Ramos (cell line): Measurements from ENCODE around the gene DYNC1LI2.
"Not testable (repeated sequence)": the region's sequence is repeated elsewhere in the genome, so short reads cannot be mapped to it uniquely, and the experiment has no call there.

Source experiments
- in situ Hi-C: fragments of 300-500 bp; cut with MboI; formaldehyde crosslinking; loops from one replicate; pipeline ENCODE4 v1.14.3; 2022; ENCODE audit warnings: low sequenced_read_pairs; ENCODE audit not compliant: unreplicated experiment

Gene DYNC1LI2

GRCh38 chr16:66751303-66751991 lies at the start of gene DYNC1LI2:
TSS of gene DYNC1LI2 (minus strand) at chr16:66751609. CDS start at chr16:66751591, 18 bp downstream.
- in situ Hi-C loops: no loop called here

DNA sequence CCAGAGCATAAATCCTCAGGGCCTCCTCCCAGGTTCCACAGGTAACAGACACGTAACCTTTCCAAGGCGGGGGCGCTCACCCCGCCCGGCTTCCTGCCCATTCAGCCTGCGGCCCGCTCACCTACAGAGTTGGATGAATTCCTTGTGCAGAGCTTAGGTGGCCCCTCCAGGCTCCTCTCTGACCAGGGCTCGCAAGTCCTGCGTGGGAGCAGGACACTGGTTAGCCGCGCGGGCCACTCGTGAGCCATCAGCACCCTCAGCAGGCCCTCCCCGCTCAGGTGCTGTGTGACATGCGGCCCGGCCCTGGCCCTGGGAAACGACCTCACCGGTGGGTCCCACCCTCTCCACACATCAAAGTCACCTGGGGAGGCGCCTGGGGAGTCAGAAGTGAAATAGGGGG lies 49.4 kb upstream of the DYNC1LI2 start:
- in situ Hi-C loops: no loop called here

DNA sequence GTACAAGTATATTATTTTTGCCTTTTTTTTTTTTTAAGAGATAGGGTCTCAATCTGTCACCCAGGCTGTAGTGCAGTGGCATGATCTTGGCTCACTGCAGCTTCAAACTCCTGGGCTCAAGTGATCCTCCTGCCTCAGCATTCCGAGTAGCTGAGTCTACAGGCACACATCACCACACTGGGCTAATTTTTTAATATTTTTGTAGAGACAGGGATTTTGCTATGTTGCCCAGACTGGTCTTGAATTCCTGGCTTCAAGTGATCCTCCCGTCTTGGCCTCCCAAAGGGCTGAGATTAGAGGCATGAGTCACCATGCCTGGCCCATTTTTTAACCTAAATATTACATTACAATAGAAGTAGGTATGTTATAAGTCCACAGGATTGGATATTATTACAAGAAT lies 46.8 kb upstream of the DYNC1LI2 start:
- in situ Hi-C loops: no loop called here

DNA sequence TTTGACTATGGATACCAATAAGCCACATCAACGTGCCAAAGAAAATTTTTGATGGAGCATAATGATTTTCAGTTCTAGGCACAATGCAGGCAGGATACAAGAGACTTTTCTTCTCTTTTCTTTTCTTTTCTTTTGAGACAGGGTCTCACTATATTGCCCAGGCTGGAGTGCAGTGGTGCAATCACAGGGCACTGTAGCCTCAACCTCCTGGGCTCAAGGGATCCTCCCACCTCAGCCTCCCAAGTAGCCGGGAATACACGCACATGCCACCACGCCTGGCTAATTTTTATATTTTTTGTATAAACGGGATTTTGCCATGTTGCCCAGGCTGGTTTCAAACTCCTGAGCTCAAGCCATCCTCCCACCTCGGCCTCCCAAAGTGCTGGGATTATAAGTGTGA lies 42.6 kb upstream of the DYNC1LI2 start:
- in situ Hi-C loops: not testable (repeated sequence)

DNA sequence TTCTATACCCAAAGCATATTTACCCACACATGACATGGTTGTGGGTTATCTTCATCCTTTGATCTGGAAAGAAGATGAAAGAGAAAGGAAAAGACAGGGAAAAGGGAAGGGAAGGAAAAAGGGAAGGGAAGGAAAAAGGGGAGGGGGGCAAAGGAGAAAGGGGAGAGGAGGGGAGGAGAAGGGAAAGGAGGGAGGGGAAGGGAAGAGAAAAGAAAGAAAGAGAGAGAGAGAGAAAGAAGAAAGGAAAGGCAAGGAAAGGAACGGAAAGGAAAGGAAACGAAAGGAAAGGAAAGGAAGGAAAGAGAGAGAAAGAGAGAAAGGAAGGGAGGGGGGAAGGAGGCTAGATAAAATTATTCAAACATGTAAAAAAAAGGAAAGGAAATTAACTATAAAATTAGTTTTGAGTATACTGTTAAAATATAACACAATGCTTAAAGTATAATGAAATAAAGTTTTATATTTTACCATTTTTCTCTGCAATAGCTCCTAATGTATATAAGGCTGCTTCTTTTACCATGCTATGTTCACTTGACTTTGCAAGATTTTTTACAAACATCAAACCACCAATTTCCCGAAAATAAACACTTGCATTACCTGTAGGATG lies 38.8 kb upstream of the DYNC1LI2 start:
- in situ Hi-C loops: no loop called here

DNA sequence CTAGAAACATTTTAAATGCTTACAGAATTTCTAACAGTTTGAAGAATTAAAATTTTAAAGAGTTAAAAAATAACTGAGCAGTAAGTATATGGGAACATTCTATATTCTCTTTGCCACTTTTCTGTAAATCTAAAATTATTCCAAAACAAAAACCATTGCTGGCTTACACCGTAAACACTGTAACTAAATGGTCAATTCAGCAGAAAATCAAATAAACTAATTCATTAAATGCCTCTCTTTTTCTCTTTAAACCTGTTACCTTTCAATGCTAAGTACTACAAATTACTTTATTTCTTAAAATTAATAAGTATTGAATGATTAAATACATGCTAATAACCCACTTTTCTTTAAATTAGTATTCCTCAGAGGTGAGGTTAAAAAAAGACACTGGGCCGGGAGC lies 36.0 kb upstream of the DYNC1LI2 start:
- in situ Hi-C loops: no loop called here

DNA sequence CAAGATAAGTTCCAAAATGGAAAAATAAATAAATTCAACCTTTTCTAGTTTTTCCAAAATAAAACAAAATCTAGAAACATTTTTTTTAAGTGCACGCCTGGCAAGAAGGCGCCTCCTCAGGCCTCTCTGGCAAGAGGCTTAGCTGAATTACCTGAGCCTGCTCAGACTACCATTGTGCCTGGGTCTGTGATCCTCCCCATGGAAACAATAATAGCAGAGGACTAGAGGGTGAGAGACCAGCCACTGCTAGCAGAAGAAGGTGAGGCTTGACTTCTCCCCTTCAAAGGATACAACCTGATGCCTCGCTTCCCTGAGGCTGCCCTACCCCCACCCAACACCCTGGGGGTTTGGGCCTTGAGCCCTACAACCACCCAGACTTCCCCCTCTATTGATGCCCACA lies 35.1 kb upstream of the DYNC1LI2 start:
- in situ Hi-C loops: no loop called here

GRCh38 chr16:66776457-66776856 lies 25.0 kb upstream of the DYNC1LI2 start:
- in situ Hi-C loops: no loop called here

DNA sequence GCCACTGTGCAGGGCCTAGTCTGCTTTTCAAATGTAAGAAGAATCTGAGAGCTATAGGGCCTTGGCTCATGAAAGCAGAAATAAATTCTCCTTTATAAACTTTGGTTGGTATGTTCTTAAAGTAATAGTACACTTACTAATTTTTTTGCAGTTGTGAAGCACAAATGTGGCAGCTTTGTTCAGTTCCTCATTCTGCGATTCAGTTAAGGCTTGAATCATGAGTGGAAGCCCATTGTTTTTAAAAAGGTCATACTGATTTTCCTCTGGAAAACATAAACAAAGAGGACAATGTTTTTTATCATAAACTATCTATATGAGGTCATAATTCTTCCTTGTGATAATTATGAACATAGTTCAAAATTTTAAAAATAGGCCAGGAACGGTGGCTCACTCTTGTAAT lies 23.6 kb upstream of the DYNC1LI2 start:
- in situ Hi-C loops: no loop called here

GRCh38 chr16:66758086-66758485 lies 6.7 kb upstream of the DYNC1LI2 start:
- in situ Hi-C loops: no loop called here

GRCh38 chr16:66754819-66755218 lies 3.4 kb upstream of the DYNC1LI2 start:
- in situ Hi-C loops: no loop called here

DNA sequence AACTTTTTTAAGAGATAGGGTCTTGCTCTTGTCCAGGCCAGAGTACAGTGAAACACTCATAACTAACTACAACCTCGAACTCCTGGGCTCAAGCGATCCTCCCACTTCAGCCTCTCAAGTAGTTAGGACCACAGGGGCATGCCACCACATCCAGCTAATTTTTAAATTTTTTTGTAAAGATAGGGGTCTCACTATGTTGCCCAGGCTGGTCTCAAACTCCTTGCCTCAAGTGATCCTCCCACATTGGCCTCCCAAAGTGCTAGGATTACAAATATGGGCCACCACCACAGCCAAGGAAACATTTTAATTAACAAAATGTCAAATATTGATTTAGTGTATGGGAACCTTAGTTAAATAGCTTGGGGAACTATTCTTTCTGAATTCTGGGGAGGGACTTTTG lies 2.8 kb upstream of the DYNC1LI2 start:
- in situ Hi-C loops: no loop called here

DNA sequence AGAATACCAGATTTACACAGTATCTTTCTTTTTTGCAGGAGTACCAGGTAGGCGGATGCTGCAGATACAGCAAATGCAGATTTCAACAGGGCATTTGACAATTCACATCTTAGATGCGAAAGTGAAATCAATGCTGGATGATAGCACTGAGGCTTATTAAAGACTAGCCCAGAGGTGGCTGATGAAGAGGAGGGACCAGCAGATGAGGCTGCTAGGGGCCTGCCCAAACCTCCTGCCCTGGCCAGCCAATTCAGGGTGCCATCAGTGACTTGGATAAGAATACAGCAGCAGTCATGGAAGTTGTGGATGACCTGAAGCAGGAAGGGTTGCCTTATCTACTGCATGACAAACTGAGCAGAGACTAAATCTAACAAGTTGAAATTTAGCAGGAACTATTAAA lies 1.5 kb upstream of the DYNC1LI2 start:
- in situ Hi-C loops: no loop called here

GRCh38 chr16:66752379-66752778 lies 970 bp upstream of the DYNC1LI2 start:
- in situ Hi-C loops: no loop called here

GRCh38 chr16:66751992-66752322 lies 548 bp upstream of the DYNC1LI2 start:
- in situ Hi-C loops: no loop called here

- in situ Hi-C loops: no loop called here
These were observed 431 bp downstream of the DYNC1LI2 start for GRCh38 chr16:66751053-66751302.

DNA sequence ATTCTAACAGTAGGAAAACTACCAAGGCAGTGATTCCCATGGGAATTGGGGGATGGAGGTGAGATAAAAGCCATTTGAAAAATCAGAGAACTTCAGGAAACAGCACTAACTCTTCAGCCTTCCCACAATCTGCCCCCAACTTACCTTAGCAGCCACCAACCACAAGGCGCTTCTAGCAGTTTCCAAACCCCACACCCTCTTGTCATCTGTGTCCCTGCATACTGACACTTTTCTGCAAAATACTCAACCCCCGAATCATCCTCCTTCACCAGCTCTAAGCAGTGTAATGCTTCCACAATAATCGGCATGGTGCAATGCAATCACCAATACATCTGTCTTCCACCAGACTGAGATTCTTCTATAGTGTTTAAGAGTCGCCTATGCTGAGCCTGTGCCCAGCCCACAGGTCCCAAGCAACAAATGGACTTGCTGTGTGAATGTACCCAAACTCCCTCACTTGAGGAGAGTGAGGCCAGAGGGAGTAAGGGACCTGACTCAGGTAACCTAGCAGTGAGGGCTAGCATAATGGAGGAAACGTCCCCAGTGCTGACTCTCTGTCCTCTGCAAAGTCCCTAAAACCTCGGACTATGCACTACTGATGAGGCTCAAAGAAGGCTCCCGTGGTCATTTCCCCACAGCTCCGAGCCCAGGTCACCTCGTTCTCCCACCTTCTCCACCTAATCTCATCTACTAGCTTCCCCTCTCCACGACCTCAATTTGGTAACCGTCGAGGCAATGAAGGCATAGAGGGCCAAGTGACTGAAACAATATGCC lies 943 bp downstream of the DYNC1LI2 start:
- in situ Hi-C loops: no loop called here

DNA sequence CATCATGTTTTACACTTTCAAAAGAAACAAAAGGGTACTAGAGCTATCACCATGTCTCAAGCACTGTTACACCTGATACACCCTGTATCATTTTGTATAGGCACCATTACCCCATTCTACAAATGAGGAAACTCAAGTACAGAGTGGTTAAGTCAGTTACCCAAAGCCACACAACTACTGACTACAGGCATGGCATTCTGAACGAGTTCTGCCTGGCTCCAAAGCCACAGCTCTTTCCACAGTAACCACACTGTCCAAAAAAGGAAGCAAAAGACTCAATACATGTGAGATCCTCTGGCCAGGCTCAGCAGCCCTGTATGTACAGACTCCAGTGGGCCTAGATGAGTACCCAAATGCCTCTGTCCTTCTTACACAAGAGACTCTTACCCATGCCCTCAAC lies 4.7 kb downstream of the DYNC1LI2 start:
- in situ Hi-C loops: loop anchor here (25.0 kb wide), 1 partner anchor 334 kb away; no protein-coding TSS in a partner anchor

GRCh38 chr16:66746048-66746447 lies 5.4 kb downstream of the DYNC1LI2 start:
- in situ Hi-C loops: loop anchor here (25.0 kb wide), 1 partner anchor 334 kb away; no protein-coding TSS in a partner anchor

DNA sequence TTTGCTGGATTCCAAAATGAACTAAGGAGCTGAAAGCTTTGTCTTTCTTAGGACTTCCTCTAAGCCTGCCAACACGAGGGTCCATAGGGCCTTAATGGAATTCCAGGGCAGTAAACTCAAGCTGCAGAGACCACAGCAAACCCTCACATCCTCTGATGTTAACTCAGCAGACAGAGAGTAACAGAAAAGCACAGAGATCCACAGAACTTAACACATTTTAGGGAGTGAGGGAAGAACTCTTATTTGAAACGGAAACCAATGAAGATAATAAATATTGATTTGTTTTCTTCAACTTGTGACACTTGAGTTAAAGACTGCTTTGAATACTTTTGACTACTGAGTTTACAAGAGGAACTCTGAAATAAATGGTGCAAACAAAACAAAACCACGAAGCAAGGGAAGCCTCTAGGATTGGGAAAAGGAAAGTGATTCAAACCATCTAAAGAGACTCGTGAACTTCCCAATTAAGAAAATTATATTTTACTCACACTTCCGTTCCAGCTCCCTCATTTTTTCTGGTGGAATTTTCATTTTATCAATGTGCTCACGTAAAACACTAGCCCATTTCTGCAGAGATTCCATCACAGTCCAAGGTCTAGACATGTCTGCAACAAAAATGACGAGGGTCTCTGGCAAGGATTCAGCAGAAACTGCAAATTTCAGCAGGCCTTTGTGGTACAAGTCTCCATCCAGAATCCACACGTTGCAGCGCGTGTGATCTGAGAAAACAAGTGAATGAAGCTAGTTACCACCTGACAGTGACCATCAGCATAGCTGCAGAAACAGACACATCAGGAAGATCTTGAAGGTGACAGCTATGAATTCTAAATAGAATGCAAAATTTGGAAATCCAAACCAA lies 9.2 kb downstream of the DYNC1LI2 start:
- in situ Hi-C loops: loop anchor here (25.0 kb wide), 1 partner anchor 330 kb away; no protein-coding TSS in a partner anchor
